Thyroid gland (tissue), 4 donors: ENCODE measurements around the gene CACNA1S. TPM values are rescaled to one million over a fixed set of nuclear protein-coding genes. Genes with fewer than 3 reads are reported as not detected.

Experiments used
- DNase-seq, 2 donors: peaks; one replicate each; pipeline ENCODE4 v3.0.0-alpha.2; 2019
- H3K27ac ChIP-seq, 3 donors: fragments of 200-600 bp; sonication (generic); 1 replicate in 2 of 3; 2 replicates in 1 of 3; pipeline ENCODE4 v1.5.1; 2016 to 2019; ENCODE audit warnings: mild to moderate bottlenecking in 1 of 3, moderate library complexity in 1 of 3
- H3K27me3 ChIP-seq: fragments of 200-600 bp; sonication (generic); one replicate; pipeline ENCODE4 v1.5.1; 2019
- H3K36me3 ChIP-seq, 2 donors: fragments of 200-600 bp; sonication (generic); one replicate each; pipeline ENCODE4 v1.5.1; 2016 to 2019
- H3K4me1 ChIP-seq, 2 donors: fragments of 200-600 bp; sonication (generic); one replicate each; pipeline ENCODE4 v1.5.1; 2017 to 2019
- H3K4me3 ChIP-seq, 3 donors: fragments of 200-600 bp; sonication (generic); replicated peaks in 1 of 3; 1 replicate in 2 of 3; 2 replicates in 1 of 3; pipeline ENCODE4 v1.5.1; 2016; ENCODE audit warnings: mild to moderate bottlenecking in 1 of 3
- H3K9me3 ChIP-seq: fragments of 200-600 bp; sonication (generic); one replicate; pipeline ENCODE4 v1.5.1; 2017
- CTCF ChIP-seq, 6 experiments: fragments of 200-600 bp in 3 of 6; fragments of 450-650 bp in 3 of 6; sonication (generic) in 3 of 6; IDR thresholded peaks; one replicate each; pipeline ENCODE4 v1.5.1; 2016 to 2019; ENCODE audit warnings: antibody characterized with exemption in 6 of 6, mild to moderate bottlenecking in 2 of 6, inconsistent platforms in 1 of 6, moderate library complexity in 1 of 6
- POLR2A ChIP-seq, 2 donors: fragments of 450-650 bp; IDR thresholded peaks; one replicate each; pipeline ENCODE4 v1.6.1; 2017; ENCODE audit warnings: antibody characterized with exemption in 2 of 2, mild to moderate bottlenecking in 2 of 2, moderate library complexity in 1 of 2
- WGBS, 2 donors: methylation state at CpG; one replicate each; pipeline ENCODE4 v1.1.5; 2017; 5-methylcytosine and 5-hydroxymethylcytosine counted together
- intact Hi-C: fragments of 100-400 bp; cut with DNase I; formaldehyde crosslinking; loops from one replicate; pipeline ENCODE4 v1.15.1; 2023
- total RNA-seq, 4 donors: library from RNA; depleted of rRNA; stranded (reverse); fragments of >200 nt; gene quantifications; one replicate each; pipeline ENCODE4 v1.2.3, GENCODE V29; 2016

Gene CACNA1S
- total RNA-seq, 4 donors from 2014 or later, result not detected

GRCh38 chr1:201095581-201095980 is 16.6 kb downstream of the CACNA1S start:
- H3K4me3 ChIP-seq, result no peak overlapping the region
- no peak for TF ChIP-seq POLR2A (IDR thresholded peaks at IDR 0.05)
- no peak for TF ChIP-seq CTCF (IDR thresholded peaks at IDR 0.05)
- H3K4me1 ChIP-seq, result no peaks in the 10 kb centered on the region
- intact Hi-C loops, result no loop called here
- 81 to 91% methylated on average over 2 of the region's 2 CpGs for WGBS, 2 donors
- no peak overlapping the region for H3K27ac ChIP-seq
- no peaks in the 10 kb centered on the region for H3K36me3 ChIP-seq
- no peaks in the 10 kb centered on the region for H3K27me3 ChIP-seq
- no peak for DNase-seq
- no peaks in the 10 kb centered on the region for H3K9me3 ChIP-seq

- TF ChIP-seq POLR2A (IDR thresholded peaks at IDR 0.05) (no peak), CTCF (IDR thresholded peaks at IDR 0.05) (no peak)
- Histone ChIP-seq H3K27me3 (no peaks in the 10 kb centered on the region), H3K4me1 (no peaks in the 10 kb centered on the region), H3K4me3 (no peak overlapping the region), H3K9me3 (no peaks in the 10 kb centered on the region), H3K36me3 (no peaks in the 10 kb centered on the region), H3K27ac (no peak overlapping the region)
- intact Hi-C loops, result no loop called here
- 70 to 81% methylated on average over 4 of the region's 4 CpGs for WGBS, 2 donors
- DNase-seq, result no peak
Observed at GRCh38 chr1:201094832-201095231, 17.4 kb downstream of the CACNA1S start.

GRCh38 chr1:201093962-201094361 is 18.3 kb downstream of the CACNA1S start:
- no peaks in the 10 kb centered on the region for H3K36me3 ChIP-seq
- WGBS, 2 donors, result 74 to 75% methylated on average over 7 of the region's 7 CpGs
- no peaks in the 10 kb centered on the region for H3K4me1 ChIP-seq
- H3K27ac ChIP-seq, result no peak overlapping the region
- TF ChIP-seq CTCF (IDR thresholded peaks at IDR 0.05) (no peak), POLR2A (IDR thresholded peaks at IDR 0.05) (no peak)
- no peak for DNase-seq
- H3K9me3 ChIP-seq, result no peaks in the 10 kb centered on the region
- H3K4me3 ChIP-seq, result no peak overlapping the region
- no peaks in the 10 kb centered on the region for H3K27me3 ChIP-seq
- intact Hi-C loops, result no loop called here

- TF ChIP-seq CTCF (IDR thresholded peaks at IDR 0.05) (no peak), POLR2A (IDR thresholded peaks at IDR 0.05) (no peak)
- Histone ChIP-seq H3K27me3 (no peaks in the 10 kb centered on the region), H3K36me3 (no peaks in the 10 kb centered on the region), H3K9me3 (no peaks in the 10 kb centered on the region), H3K4me3 (no peak overlapping the region), H3K4me1 (no peaks in the 10 kb centered on the region), H3K27ac (no peak overlapping the region)
- DNase-seq, result no peak
- intact Hi-C loops, result no loop called here
- 91 to 97% methylated on average over 6 to 7 of the region's 7 CpGs for WGBS, 2 donors
Observed at GRCh38 chr1:201093561-201093960, 18.7 kb downstream of the CACNA1S start.

GRCh38 chr1:201092738-201093137 is 19.5 kb downstream of the CACNA1S start:
- no peaks in the 10 kb centered on the region for H3K36me3 ChIP-seq
- intact Hi-C loops, result no loop called here
- no peak overlapping the region for H3K27ac ChIP-seq
- H3K4me3 ChIP-seq, result no peak overlapping the region
- TF ChIP-seq POLR2A (IDR thresholded peaks at IDR 0.05) (no peak), CTCF (IDR thresholded peaks at IDR 0.05) (no peak)
- H3K4me1 ChIP-seq, result no peaks in the 10 kb centered on the region
- H3K27me3 ChIP-seq, result no peaks in the 10 kb centered on the region
- 83 to 88% methylated on average over 3 of the region's 3 CpGs for WGBS, 2 donors
- no peaks in the 10 kb centered on the region for H3K9me3 ChIP-seq
- no peak for DNase-seq
